OCI-LY7 (cell line): ENCODE measurements around the gene FGF18.

Experiments used
- CTCF ChIP-seq: fragments of 200-600 bp; sonication (generic); conservative IDR thresholded peaks from 2 replicates; pipeline ENCODE4 v1.5.1; 2014; ENCODE audit warnings: mild to moderate bottlenecking, antibody characterized with exemption, low read length, moderate library complexity, mixed read lengths
- EZH2phosphoT487 ChIP-seq: fragments of 200-600 bp; sonication (generic); IDR thresholded peaks from 2 replicates; pipeline ENCODE4 v1.6.1; 2018; ENCODE audit warnings: low read depth, borderline replicate concordance, mild to moderate bottlenecking, mixed run types, antibody characterized with exemption, low read length, moderate library complexity, mixed read lengths

- no peak for TF ChIP-seq CTCF
- no peak for TF ChIP-seq EZH2phosphoT487
Observed at GRCh38 chr5:171480239-171480638, 60.8 kb downstream of the FGF18 start.
